IMR-90 (cell line): Measurements from ENCODE around the gene RIPOR3. TPM values are rescaled to one million over a fixed set of nuclear protein-coding genes. Genes with fewer than 3 reads are reported as not detected.

ENCODE experiments used
- ATAC-seq: fragments of 200-7000 bp; cut with Tn5 transposase; 2 replicates; pipeline ENCODE4 v1.9.1; 2020; ENCODE audit warnings: low read depth, mild to moderate bottlenecking, moderate library complexity
- BruUV-seq: library from RNA; stranded (reverse); fragments of 400-500 nt; replicated peaks from 2 replicates; lab custom pipeline; 2021; lab: Mats Ljungman, UMichigan
- CTCF ChIA-PET: fragments of 300-600 bp; formaldehyde crosslinking; extraction: SDS; loops from one replicate; lab custom pipeline; 2021; ENCODE audit warnings: antibody characterized with exemption; lab: Yijun Ruan, JAX
- POLR2A ChIA-PET: fragments of 300-600 bp; sonication (Branson Sonifier 250); formaldehyde crosslinking; loops from one replicate; lab custom pipeline; 2022; ENCODE audit warnings: antibody characterized with exemption; ENCODE audit not compliant: unreplicated experiment; lab: Charles Lee
- DNase-seq: peaks from one replicate; pipeline ENCODE4 v3.0.0; 2013
- H2AFZ ChIP-seq: replicated peaks from 2 replicates; pipeline ENCODE3; 2013; ENCODE audit warnings: low read length, mild to moderate bottlenecking; ENCODE audit not compliant: poor library complexity
- H2AK5ac ChIP-seq: 2 replicates; pipeline ENCODE4 v1.6.1; 2013; ENCODE audit warnings: low read depth, low read length, inconsistent platforms
- H2AK9ac ChIP-seq: replicated peaks from 2 replicates; pipeline ENCODE3; 2013; ENCODE audit warnings: mild to moderate bottlenecking, low read depth, low read length, moderate library complexity; ENCODE audit not compliant: poor library complexity
- H2BK120ac ChIP-seq: 2 replicates; pipeline ENCODE4 v1.6.1; 2013; ENCODE audit warnings: low read depth, low read length, inconsistent platforms
- H2BK15ac ChIP-seq: 3 replicates; pipeline ENCODE4 v1.6.1; 2013; ENCODE audit warnings: low read depth, low read length, inconsistent platforms
- H2BK20ac ChIP-seq: 2 replicates; pipeline ENCODE4 v1.6.1; 2013; ENCODE audit warnings: low read depth, mild to moderate bottlenecking, inconsistent platforms, low read length, moderate library complexity
- H2BK5ac ChIP-seq: 2 replicates; pipeline ENCODE4 v1.6.1; 2013; ENCODE audit warnings: mild to moderate bottlenecking, low read depth, low read length, inconsistent platforms; ENCODE audit not compliant: poor library complexity, severe bottlenecking
- H3K14ac ChIP-seq: replicated peaks from 2 replicates; pipeline ENCODE4 v1.6.1; 2013; ENCODE audit warnings: low read depth, low read length, inconsistent platforms
- H3K18ac ChIP-seq: 2 replicates; pipeline ENCODE4 v1.6.1; 2013; ENCODE audit warnings: low read depth, low read length, control low read depth
- H3K23ac ChIP-seq: 2 replicates; pipeline ENCODE4 v1.6.1; 2013; ENCODE audit warnings: low read depth, low read length, inconsistent platforms
- H3K27ac ChIP-seq: 2 replicates; pipeline ENCODE4 v1.5.1; 2013; ENCODE audit warnings: mild to moderate bottlenecking, control low read depth, low read length; ENCODE audit not compliant: insufficient read depth
- H3K27me3 ChIP-seq: 2 replicates; pipeline ENCODE4 v1.6.1; 2013; ENCODE audit warnings: low read length; ENCODE audit not compliant: control insufficient read depth, insufficient read depth
- H3K36me3 ChIP-seq: 2 replicates; pipeline ENCODE4 v1.6.1; 2013; ENCODE audit warnings: low read length, mixed read lengths; ENCODE audit not compliant: control insufficient read depth, insufficient read depth
- H3K4ac ChIP-seq: 2 replicates; pipeline ENCODE4 v1.6.1; 2013; ENCODE audit warnings: low read depth, low read length, inconsistent platforms
- H3K4me1 ChIP-seq: 2 replicates; pipeline ENCODE4 v1.6.1; 2013; ENCODE audit warnings: low read length, mixed read lengths; ENCODE audit not compliant: control insufficient read depth, insufficient read depth
- H3K4me2 ChIP-seq: 2 replicates; pipeline ENCODE4 v1.6.1; 2013; ENCODE audit warnings: low read depth, mild to moderate bottlenecking, control low read depth, low read length, moderate library complexity
- H3K4me3 ChIP-seq: 2 replicates; pipeline ENCODE4 v1.5.1; 2013; ENCODE audit warnings: low read depth, mild to moderate bottlenecking, control low read depth, low read length, moderate library complexity; ENCODE audit not compliant: insufficient read depth
- H3K56ac ChIP-seq: 2 replicates; pipeline ENCODE4 v1.6.1; 2013; ENCODE audit warnings: low read length, inconsistent platforms; ENCODE audit not compliant: insufficient read depth; ENCODE audit errors: extremely low read depth
- H3K79me1 ChIP-seq, 2 experiments: 2 replicates each; pipeline ENCODE4 v1.6.1; 2013; ENCODE audit warnings: low read length in 2 of 2, inconsistent platforms in 1 of 2, low read depth in 1 of 2
- H3K9ac ChIP-seq: 2 replicates; pipeline ENCODE4 v1.6.1; 2013; ENCODE audit warnings: low read depth, low read length, control low read depth
- H3K9me1 ChIP-seq: 2 replicates; pipeline ENCODE4 v1.6.1; 2013; ENCODE audit warnings: low read length, inconsistent platforms; ENCODE audit not compliant: insufficient read depth
- H3K9me3 ChIP-seq: 2 replicates; pipeline ENCODE4 v1.6.1; 2013; ENCODE audit warnings: low read length; ENCODE audit not compliant: control insufficient read depth, insufficient read depth
- H4K20me1 ChIP-seq: 2 replicates; pipeline ENCODE4 v1.6.1; 2013; ENCODE audit warnings: low read length, inconsistent platforms; ENCODE audit not compliant: insufficient read depth
- H4K5ac ChIP-seq: 2 replicates; pipeline ENCODE4 v1.6.1; 2013; ENCODE audit warnings: mild to moderate bottlenecking, low read depth, low read length, control low read depth
- H4K8ac ChIP-seq, 2 experiments: 2 replicates each; pipeline ENCODE4 v1.6.1; 2013; ENCODE audit warnings: low read depth in 2 of 2, low read length in 2 of 2, control low read depth in 1 of 2, inconsistent platforms in 1 of 2
- H4K91ac ChIP-seq: 2 replicates; pipeline ENCODE4 v1.6.1; 2013; ENCODE audit warnings: low read depth, low read length, inconsistent platforms; ENCODE audit not compliant: insufficient read depth
- CTCF ChIP-seq: conservative IDR thresholded peaks from 2 replicates; pipeline ENCODE4 v1.5.1; 2012; ENCODE audit warnings: mild to moderate bottlenecking, low read depth, low read length, improper control_type of control experiment
- FOS ChIP-seq: fragments of 150-350 bp; IDR thresholded peaks from 2 replicates; pipeline ENCODE4 v1.6.1; 2016; ENCODE audit warnings: low read depth, low read length
- MAZ ChIP-seq: IDR thresholded peaks from 2 replicates; pipeline ENCODE4 v1.6.1; 2012; ENCODE audit warnings: low read depth, mild to moderate bottlenecking, low read length, improper control_type of control experiment, moderate library complexity, borderline replicate concordance
- dilution Hi-C: fragments of 300-500 bp; cut with HindIII; formaldehyde crosslinking; loops from one replicate; pipeline ENCODE4 v1.14.3; 2018; ENCODE audit warnings: low sequenced_read_pairs; ENCODE audit not compliant: unreplicated experiment
- in situ Hi-C: fragments of 300-500 bp; cut with MboI; formaldehyde crosslinking; loops from 3 replicates; pipeline ENCODE4 v1.14.3; 2019; ENCODE audit warnings: low sequenced_read_pairs, inconsistent platforms, mixed read lengths
- intact Hi-C: fragments of 100-400 bp; cut with micrococcal nuclease; formaldehyde crosslinking; loops from 2 replicates; pipeline ENCODE4 v1.10.0; 2022
- polyA plus RNA-seq, 3 experiments: library from polyadenylated mRNA; depleted of rRNA; stranded (reverse); fragments of >200 nt; gene quantifications; 2 replicates each; pipeline ENCODE4 v1.2.3, GENCODE V29; 2012; ENCODE audit warnings: low replicate concordance in 1 of 3
- total RNA-seq: library from RNA; depleted of rRNA; stranded (reverse); fragments of >200 nt; gene quantifications from 2 replicates; pipeline ENCODE4 v1.2.3, GENCODE V29; 2012

Gene RIPOR3
- total and polyA plus RNA-seq, 2 of the 4 experiments (the other 2 are of a cell fraction): 0.54 to 1.7 TPM

- Histone ChIP-seq H3K27ac (no peak overlapping the region), H3K4me3 (no peak overlapping the region), H3K18ac (no peak overlapping the region), H3K4ac (no peak overlapping the region), H2BK15ac (no peak overlapping the region), H4K91ac (no peak overlapping the region), H2BK120ac (no peak overlapping the region), H3K79me1 (peaks cover 3 to 5% of the 10 kb centered on the region in 2 experiments; a peak in 1 of 4 replicates), H2BK5ac (no peak overlapping the region), H2AK9ac (no peak overlapping the region), H3K56ac (no peak overlapping the region), H3K9ac (no peak overlapping the region), H4K20me1 (no peaks in the 10 kb centered on the region), H4K5ac (no peak overlapping the region), H3K27me3 (peaks cover 3% of the 10 kb centered on the region; the same call in 1 of the 2 replicates), H4K8ac (no peak overlapping the region), H3K36me3 (no peaks in the 10 kb centered on the region), H3K9me3 (no peaks in the 10 kb centered on the region), H2BK20ac (no peak overlapping the region), H3K23ac (no peak overlapping the region), H3K4me2 (no peak overlapping the region), H3K9me1 (no peaks in the 10 kb centered on the region), H3K4me1 (no peaks in the 10 kb centered on the region), H2AFZ (no peak overlapping the region), H3K14ac (no peak overlapping the region), H2AK5ac (no peak overlapping the region)
- dilution Hi-C loops: no loop called here
- intact Hi-C loops: no loop called here
- no TSS peak for BruUV-seq
- TF ChIP-seq MAZ (no peak), FOS (peak; percentile 32; the same call in 1 of the 2 replicates), CTCF (no peak)
- in situ Hi-C loops: no loop called here
- ChIA-PET CTCF (no interaction called here), POLR2A (no interaction called here)
- no peak for DNase-seq
- no peak for ATAC-seq
Measured at GRCh38 chr20:50735813-50736212, 44.5 kb upstream of the RIPOR3 start.
